ENCODE measurements around the gene APOA4.

APOA4 gene

DNA sequence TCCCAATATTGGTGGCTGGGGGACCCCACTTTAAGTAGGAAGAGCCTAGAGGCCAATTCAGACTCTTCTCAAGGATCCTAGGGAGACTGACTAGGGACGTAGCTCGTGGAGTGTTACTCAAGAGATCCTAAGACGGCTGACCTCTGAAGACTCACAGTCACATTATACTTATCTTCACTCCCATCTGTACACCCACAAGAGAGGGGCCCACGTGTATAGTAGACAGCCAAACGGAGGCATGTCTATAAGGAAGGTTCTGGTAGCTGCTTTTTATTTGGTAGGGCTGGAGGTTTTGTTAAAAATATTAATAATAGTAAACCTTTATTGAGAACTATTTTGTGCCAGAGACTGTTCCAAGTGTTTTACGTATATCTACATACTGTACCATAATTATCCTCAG is 37.2 kb upstream of the APOA4 start:
- H3K4me1 ChIP-seq (ENCODE audit: control insufficient read depth, insufficient read depth, low read length): no peaks in the 10 kb centered on the region
- H3K27me3 ChIP-seq (ENCODE audit: control insufficient read depth, insufficient read depth, low read length): no peaks in the 10 kb centered on the region
- H3K9ac ChIP-seq (ENCODE audit: low read length): no peak overlapping the region
- H3K4me3 ChIP-seq (ENCODE audit: low read length): no peak overlapping the region
- peaks cover 11% of the 10 kb centered on the region for H3K36me3 ChIP-seq (ENCODE audit: control insufficient read depth, insufficient read depth, low read length)
- H3K9me3 ChIP-seq (ENCODE audit: control insufficient read depth, low read length): no peaks in the 10 kb centered on the region

DNA sequence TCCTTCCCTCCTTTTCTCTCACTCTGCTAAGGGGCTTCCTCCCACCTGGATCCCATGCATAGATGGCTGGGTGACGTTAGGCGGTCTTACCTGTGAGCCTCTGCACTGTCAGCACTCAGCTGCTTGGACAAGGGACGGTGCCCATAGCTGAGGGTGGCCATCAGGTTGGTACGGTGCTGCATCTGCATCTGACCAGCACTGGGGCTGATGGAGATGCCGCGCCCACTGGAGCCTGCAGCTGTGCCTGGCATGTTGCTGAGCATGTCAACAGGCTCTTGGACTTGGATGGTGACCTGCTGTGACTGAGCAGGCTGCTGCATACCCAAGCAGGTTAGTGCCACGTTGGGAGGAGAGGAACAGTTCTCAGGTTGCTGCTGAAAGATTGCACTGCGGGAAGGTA is 36.1 kb upstream of the APOA4 start:
- Histone ChIP-seq H3K4me1 (ENCODE audit: control insufficient read depth, insufficient read depth, low read length) (peaks cover 5% of the 10 kb centered on the region), H3K9me3 (ENCODE audit: control insufficient read depth, low read length) (no peaks in the 10 kb centered on the region), H3K27me3 (ENCODE audit: control insufficient read depth, insufficient read depth, low read length) (no peaks in the 10 kb centered on the region), H3K36me3 (ENCODE audit: control insufficient read depth, insufficient read depth, low read length) (peaks cover 6% of the 10 kb centered on the region), H3K9ac (ENCODE audit: low read length) (no peak overlapping the region), H3K4me3 (ENCODE audit: low read length) (no peak overlapping the region)

DNA sequence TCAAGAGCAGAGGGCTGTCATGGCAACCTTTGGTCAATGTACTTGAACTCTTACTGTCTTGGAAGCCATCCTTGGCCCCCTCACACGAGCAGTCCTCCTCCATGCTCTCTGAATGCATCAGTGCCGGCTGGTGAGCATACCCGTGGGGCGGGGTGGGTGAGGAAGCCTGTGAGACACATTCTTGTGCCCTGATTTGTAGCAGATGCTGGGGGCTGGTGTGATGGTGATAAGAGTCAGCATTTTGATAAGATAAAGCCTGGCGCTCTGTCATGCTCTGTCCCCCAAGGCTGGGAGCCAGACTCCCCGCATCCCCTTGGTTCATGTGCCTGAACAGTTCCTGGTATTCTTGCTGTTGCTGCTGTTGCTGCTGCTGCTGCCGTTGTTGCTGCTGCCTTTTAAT is 34.8 kb upstream of the APOA4 start:
- H3K36me3 ChIP-seq (ENCODE audit: control insufficient read depth, insufficient read depth, low read length): peaks cover 6% of the 10 kb centered on the region
- no peak overlapping the region for H3K4me3 ChIP-seq (ENCODE audit: low read length)
- no peak overlapping the region for H3K9ac ChIP-seq (ENCODE audit: low read length)

DNA sequence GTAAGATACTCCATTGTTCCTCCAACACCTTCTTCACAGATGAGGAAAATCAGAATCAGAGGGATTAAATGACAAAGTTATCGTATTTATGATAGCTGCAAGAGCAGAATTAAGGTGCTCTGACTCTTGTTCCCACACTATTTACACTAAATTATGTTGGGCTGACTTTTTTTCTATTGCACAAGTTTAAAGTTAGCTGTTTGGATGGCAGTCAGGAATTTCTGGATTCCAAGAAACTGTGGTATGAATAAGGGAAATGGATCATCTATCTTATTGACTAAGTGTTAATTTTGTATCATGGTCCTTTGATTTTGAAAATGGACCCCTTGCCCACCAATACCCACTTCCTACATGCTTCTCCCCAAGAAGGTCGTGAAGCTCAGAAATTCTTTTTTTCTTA is 34.2 kb upstream of the APOA4 start:
- H3K4me1 ChIP-seq (ENCODE audit: control insufficient read depth, insufficient read depth, low read length): peaks cover 24% of the 10 kb centered on the region

More for the DNA sequence above, 34.8 kb upstream of the APOA4 start:
- Histone ChIP-seq H3K4me1 (ENCODE audit: control insufficient read depth, insufficient read depth, low read length) (peaks cover 17% of the 10 kb centered on the region), H3K27me3 (ENCODE audit: control insufficient read depth, insufficient read depth, low read length) (no peaks in the 10 kb centered on the region), H3K9me3 (ENCODE audit: control insufficient read depth, low read length) (no peaks in the 10 kb centered on the region)

DNA sequence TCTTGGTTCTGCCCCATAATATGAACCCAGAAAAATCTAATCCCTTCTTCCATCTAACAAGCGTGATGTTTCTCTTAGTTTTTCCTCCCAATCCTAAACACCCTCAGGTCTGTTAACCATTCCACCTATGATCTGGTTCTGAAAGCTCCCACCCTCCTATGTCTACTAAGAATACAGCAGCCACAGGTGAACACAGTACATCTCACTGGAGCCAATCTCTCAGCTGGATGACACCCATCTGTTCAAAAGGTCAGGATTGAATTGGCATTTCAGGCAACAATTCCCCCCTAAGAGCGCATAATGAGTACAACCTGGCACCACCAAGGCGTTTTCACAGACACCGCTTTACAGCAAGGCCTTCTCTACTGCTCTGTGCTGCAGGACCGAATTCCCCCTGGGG is 33.3 kb upstream of the APOA4 start:
- Histone ChIP-seq H3K4me1 (ENCODE audit: control insufficient read depth, insufficient read depth, low read length) (peaks cover 27% of the 10 kb centered on the region), H3K9me3 (ENCODE audit: control insufficient read depth, low read length) (no peaks in the 10 kb centered on the region), H3K9ac (ENCODE audit: low read length) (no peak overlapping the region), H3K27me3 (ENCODE audit: control insufficient read depth, insufficient read depth, low read length) (no peaks in the 10 kb centered on the region), H3K4me3 (ENCODE audit: low read length) (no peak overlapping the region), H3K36me3 (ENCODE audit: control insufficient read depth, insufficient read depth, low read length) (no peaks in the 10 kb centered on the region)

More for the DNA sequence above, 34.2 kb upstream of the APOA4 start:
- H3K4me3 ChIP-seq (ENCODE audit: low read length): no peak overlapping the region
- H3K27me3 ChIP-seq (ENCODE audit: control insufficient read depth, insufficient read depth, low read length): no peaks in the 10 kb centered on the region
- peaks cover 5% of the 10 kb centered on the region for H3K36me3 ChIP-seq (ENCODE audit: control insufficient read depth, insufficient read depth, low read length)
- H3K9ac ChIP-seq (ENCODE audit: low read length): no peak overlapping the region
- H3K9me3 ChIP-seq (ENCODE audit: control insufficient read depth, low read length): no peaks in the 10 kb centered on the region

DNA sequence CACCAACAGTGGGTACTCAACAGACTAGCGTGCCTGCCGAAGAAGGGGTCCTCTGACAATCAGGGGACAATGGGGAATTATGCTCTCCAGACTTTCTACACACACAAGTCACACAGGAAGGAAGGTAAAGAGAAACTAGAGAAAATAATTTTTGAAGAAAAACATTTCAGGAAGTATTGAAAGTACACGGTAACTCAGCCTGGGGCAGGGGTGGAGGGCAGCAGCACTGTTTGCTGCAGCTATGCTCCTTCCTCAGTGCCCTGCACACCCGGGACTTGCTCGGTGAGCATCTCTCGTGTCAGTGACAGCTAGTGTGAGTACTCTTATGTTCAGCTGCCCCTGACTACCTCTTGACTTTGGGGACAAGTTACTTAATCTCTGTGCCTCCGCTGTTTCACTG is 32.3 kb upstream of the APOA4 start:
- Histone ChIP-seq H3K27me3 (ENCODE audit: control insufficient read depth, insufficient read depth, low read length) (no peaks in the 10 kb centered on the region), H3K9me3 (ENCODE audit: control insufficient read depth, low read length) (no peaks in the 10 kb centered on the region), H3K4me3 (ENCODE audit: low read length) (no peak overlapping the region), H3K9ac (ENCODE audit: low read length) (no peak overlapping the region), H3K36me3 (ENCODE audit: control insufficient read depth, insufficient read depth, low read length) (no peaks in the 10 kb centered on the region), H3K4me1 (ENCODE audit: control insufficient read depth, insufficient read depth, low read length) (peaks cover 27% of the 10 kb centered on the region)

DNA sequence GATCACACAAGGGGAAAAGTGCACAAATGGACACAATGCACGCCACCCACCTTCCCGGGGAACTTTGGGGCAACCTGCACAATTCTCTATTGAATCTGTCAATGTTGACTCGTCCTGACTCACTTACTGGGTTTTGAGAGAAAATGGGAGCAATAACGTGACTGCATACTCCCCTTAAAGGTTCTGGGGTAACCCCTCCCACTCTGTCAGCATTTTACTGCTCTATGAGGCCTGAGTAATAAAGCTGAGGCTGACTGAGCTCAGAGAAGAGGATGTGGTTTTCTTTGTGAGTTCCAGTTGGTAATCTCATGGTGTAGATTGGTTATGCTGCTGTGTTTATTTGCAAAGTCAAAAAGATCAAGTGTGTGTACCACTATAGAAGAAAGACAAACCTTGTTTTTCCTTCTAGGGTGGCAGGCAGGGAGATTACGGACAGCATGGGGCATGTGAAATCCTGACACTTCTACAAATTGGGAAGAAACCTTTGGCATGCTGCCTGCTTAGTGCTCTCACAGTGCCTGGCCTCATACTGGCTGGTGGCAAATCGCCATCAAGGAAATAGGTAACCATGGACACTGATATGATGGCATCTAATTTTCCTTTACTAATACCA is 30.5 kb upstream of the APOA4 start:
- Histone ChIP-seq H3K9ac (ENCODE audit: low read length) (no peak overlapping the region), H3K9me3 (ENCODE audit: control insufficient read depth, low read length) (no peaks in the 10 kb centered on the region), H3K36me3 (ENCODE audit: control insufficient read depth, insufficient read depth, low read length) (peaks cover 3% of the 10 kb centered on the region), H3K27me3 (ENCODE audit: control insufficient read depth, insufficient read depth, low read length) (no peaks in the 10 kb centered on the region), H3K4me3 (ENCODE audit: low read length) (no peak overlapping the region), H3K4me1 (ENCODE audit: control insufficient read depth, insufficient read depth, low read length) (peaks cover 27% of the 10 kb centered on the region)

DNA sequence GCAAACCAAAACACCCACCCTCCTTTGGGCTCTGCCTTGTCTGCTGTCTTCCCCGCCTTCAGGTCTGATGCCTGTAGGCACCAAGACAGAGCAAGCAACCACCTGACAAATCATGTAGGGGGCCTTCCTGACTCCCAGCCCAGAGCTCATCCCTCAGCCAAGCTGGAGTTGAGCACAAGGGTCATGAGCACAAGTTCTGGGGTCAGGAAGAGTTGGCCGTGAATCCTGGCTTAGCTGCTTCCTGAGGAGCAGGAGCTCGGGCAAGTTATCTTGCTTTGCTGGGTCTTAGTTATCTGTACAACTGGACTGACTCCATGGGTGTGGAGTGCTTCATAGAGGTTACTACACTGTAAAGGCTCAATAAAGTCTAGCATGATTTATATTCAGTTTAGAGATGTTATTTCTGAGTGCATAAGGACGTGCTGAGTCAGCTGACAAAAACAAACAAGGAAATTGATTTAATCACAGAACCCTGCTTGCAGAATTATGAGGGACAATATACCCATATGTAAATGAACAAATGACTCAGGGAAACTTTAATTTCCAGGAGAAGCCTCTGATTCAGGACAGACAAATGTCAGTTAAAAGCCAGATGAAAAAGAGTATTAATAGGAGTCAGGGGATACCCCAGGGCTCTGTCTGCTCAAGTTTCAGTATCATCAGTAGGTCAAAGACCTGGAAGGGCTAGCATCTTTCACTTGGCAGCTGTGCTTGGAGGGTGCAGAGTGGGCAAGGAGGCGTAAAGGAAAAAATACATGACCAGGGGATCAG is 29.3 kb upstream of the APOA4 start:
- Histone ChIP-seq H3K4me3 (ENCODE audit: low read length) (no peak overlapping the region), H3K4me1 (ENCODE audit: control insufficient read depth, insufficient read depth, low read length) (peaks cover 27% of the 10 kb centered on the region), H3K36me3 (ENCODE audit: control insufficient read depth, insufficient read depth, low read length) (peaks cover 3% of the 10 kb centered on the region), H3K9me3 (ENCODE audit: control insufficient read depth, low read length) (no peaks in the 10 kb centered on the region), H3K27me3 (ENCODE audit: control insufficient read depth, insufficient read depth, low read length) (no peaks in the 10 kb centered on the region), H3K9ac (ENCODE audit: low read length) (no peak overlapping the region)

DNA sequence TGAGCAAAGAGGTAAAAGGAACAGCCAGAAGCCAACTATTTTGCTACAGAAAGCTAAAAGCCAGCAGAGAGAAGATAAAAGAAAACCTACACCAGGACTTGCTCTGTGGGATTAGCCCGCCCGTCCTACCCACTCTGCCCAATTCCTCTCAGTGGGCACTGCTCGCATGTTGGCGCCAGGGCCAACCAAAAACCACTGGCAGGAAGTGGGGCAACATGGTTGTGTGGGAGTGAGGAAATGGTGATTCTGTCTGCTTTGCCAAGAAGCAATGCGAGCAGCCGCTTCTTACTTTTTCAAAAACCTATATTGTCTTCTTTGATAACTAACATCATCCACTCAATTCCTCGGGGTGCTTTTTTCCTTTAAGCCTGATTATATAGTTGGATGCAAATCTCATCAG is 28.5 kb upstream of the APOA4 start:
- Histone ChIP-seq H3K4me3 (ENCODE audit: low read length) (no peak overlapping the region), H3K9me3 (ENCODE audit: control insufficient read depth, low read length) (no peaks in the 10 kb centered on the region), H3K9ac (ENCODE audit: low read length) (no peak overlapping the region), H3K36me3 (ENCODE audit: control insufficient read depth, insufficient read depth, low read length) (peaks cover 3% of the 10 kb centered on the region), H3K4me1 (ENCODE audit: control insufficient read depth, insufficient read depth, low read length) (peaks cover 27% of the 10 kb centered on the region), H3K27me3 (ENCODE audit: control insufficient read depth, insufficient read depth, low read length) (no peaks in the 10 kb centered on the region)

DNA sequence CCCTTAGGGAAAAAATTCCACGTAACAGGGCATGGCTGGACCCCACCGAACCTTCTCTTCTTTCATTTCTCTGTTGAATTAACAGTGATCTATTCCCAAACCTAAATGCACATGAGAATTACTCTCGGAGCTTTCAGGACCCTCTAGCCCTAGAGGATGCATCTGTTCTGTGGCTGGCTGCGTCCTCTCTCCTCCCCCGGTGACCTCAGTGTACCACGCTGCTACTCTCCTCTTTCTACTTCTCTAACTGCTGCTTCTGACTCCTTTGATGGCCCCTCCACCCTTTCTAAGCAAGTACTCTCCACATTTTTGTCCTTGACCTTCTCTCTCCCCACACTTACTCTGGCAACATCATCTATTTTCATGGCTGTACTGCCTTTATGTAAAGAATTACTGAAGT is 26.4 kb upstream of the APOA4 start:
- no peak overlapping the region for H3K9ac ChIP-seq (ENCODE audit: low read length)
- no peaks in the 10 kb centered on the region for H3K27me3 ChIP-seq (ENCODE audit: control insufficient read depth, insufficient read depth, low read length)
- H3K9me3 ChIP-seq (ENCODE audit: control insufficient read depth, low read length): no peaks in the 10 kb centered on the region
- H3K4me3 ChIP-seq (ENCODE audit: low read length): no peak overlapping the region
- peaks cover 3% of the 10 kb centered on the region for H3K36me3 ChIP-seq (ENCODE audit: control insufficient read depth, insufficient read depth, low read length)
- peaks cover 26% of the 10 kb centered on the region for H3K4me1 ChIP-seq (ENCODE audit: control insufficient read depth, insufficient read depth, low read length)

DNA sequence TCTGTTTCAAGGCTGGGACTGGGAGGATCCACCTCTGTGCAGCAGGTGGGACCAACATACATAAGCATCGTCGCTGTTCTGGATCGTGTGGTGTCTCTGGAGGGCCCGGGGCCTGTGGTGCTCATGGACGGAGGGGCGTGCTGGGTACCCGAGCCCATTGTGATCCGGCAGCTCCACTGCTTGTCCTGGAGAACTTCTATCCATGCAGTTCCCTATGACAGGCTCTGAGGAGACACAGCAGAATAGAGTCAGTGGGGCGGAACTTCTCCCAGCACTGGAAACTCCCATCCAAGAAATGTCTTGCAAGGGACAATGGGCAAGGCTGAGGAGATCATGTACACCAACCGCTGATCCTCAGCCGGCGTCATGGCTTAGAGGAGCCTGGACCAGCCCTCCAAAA is 26.0 kb upstream of the APOA4 start:
- peaks cover 21% of the 10 kb centered on the region for H3K4me1 ChIP-seq (ENCODE audit: control insufficient read depth, insufficient read depth, low read length)
- H3K36me3 ChIP-seq (ENCODE audit: control insufficient read depth, insufficient read depth, low read length): peaks cover 3% of the 10 kb centered on the region
- H3K4me3 ChIP-seq (ENCODE audit: low read length): no peak overlapping the region
- H3K9ac ChIP-seq (ENCODE audit: low read length): no peak overlapping the region
- H3K27me3 ChIP-seq (ENCODE audit: control insufficient read depth, insufficient read depth, low read length): no peaks in the 10 kb centered on the region
- H3K9me3 ChIP-seq (ENCODE audit: control insufficient read depth, low read length): no peaks in the 10 kb centered on the region

DNA sequence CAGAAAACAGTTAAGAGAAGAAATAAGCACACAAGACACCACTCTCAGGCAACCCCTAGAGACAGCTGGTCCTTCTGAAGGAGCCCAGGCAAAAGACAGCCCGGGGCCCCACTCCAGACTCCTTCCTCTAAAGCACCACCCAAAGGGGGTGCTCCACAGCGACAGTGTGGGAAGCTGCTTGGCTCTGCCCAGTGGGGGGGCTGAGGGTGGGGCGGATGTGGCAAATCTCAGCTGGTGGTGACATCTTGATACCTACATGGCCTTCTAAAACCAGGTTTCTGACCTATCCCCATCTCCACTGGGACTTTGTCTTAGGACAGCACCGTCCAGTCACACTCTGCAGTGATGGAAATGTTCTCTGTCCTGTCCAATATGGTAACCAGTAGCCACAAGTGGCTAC is 24.5 kb upstream of the APOA4 start:
- no peaks in the 10 kb centered on the region for H3K9me3 ChIP-seq (ENCODE audit: control insufficient read depth, low read length)
- no peak overlapping the region for H3K4me3 ChIP-seq (ENCODE audit: low read length)
- H3K4me1 ChIP-seq (ENCODE audit: control insufficient read depth, insufficient read depth, low read length): peaks cover 12% of the 10 kb centered on the region
- no peaks in the 10 kb centered on the region for H3K27me3 ChIP-seq (ENCODE audit: control insufficient read depth, insufficient read depth, low read length)
- H3K9ac ChIP-seq (ENCODE audit: low read length): no peak overlapping the region
- H3K36me3 ChIP-seq (ENCODE audit: control insufficient read depth, insufficient read depth, low read length): peaks cover 3% of the 10 kb centered on the region

Data from mucosa of stomach (tissue), 1 donor.